Cortex of kidney (tissue), 1 donor: ENCODE measurements around the gene CALD1.

ENCODE experiments used
- DNase-seq: peaks from one replicate; lab custom pipeline; 2025; lab: John Stamatoyannopoulos, UW

The CALD1 gene

DNA sequence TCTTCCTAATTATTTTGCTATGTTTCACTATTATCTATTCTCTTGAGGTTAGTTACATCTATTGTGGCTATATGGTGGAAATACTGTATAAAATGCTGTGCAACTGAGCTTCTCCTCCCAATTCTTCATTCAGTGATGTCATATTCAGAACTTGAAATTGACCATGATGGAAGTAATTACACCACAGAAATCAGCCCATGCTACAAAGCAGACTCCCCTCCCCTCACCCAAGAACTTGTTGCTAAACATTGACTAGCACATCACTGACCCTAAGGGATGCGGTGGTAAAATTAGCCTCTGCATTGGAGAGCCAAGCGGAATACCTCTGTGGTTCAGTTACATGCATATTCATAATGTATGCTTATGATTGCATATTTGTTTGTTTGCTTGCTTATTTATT is 8.8 kb downstream of the CALD1 start:
- no peak for DNase-seq

GRCh38 chr7:134789967-134790685 is 10.7 kb downstream of the CALD1 start:
- no peak for DNase-seq

DNA sequence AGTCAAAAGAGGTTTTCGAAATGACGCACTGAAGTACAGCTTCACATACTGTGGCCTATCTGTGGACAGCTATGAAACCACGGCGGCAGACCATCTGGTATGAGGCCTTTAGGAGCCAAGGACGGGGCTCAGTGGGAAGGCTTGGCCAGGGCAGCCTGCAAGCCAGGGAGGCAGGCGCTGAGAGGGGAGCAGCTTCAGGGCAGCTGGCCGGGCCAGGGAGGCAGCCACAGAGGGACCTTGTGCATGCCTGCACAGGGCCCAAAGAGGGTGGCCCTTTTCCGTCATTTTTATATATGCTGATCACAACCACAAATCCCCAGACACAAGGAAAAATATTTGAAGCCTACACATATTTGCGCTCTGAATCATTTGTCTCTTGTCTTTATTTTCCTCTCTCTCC is 13.5 kb downstream of the CALD1 start:
- no peak for DNase-seq

- DNase-seq, result no peak
Observed at GRCh38 chr7:134795231-134795630, 15.8 kb downstream of the CALD1 start.

DNA sequence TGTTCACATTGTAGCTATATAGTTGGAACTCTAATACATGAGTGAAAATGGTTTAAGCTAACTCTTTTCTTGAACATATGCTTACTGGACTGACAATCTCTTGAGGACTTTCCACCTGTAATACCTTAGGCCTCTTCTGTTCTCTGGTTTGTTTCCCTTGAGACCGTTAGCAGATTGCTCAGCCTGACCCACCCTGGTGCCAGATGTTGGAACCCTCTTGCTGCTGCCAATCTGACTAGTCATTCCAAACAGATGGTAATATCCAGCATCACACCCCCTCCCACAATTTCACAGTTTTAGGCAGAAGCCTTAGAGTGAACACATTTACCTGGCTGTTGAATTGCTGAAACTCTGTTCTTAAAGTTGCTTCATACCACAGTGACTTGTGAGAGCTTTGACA is 18.7 kb downstream of the CALD1 start:
- DNase-seq, result no peak

DNA sequence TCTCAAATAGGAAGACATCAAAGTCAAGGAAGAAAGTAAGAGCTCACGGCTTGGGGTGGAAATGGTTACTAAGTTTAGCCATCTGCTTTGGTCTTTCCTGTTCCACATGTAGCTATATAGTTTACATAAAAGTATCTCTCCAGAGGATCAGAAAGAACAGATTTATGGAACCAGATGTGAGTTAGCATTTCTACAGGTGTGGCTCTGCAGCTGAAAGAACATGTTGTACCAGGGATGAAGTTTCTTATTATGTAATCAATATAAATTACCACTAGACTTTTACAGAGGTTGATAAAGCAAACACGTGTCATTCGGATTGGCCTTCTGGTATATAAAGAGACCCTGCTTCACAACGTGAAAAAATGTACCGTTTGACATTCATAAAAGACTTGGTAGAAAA is 19.9 kb downstream of the CALD1 start:
- DNase-seq, result no peak

- DNase-seq, result no peak
Observed at GRCh38 chr7:134802762-134803161, 23.3 kb downstream of the CALD1 start.

- no peak for DNase-seq
Observed at GRCh38 chr7:134804351-134804750, 24.9 kb downstream of the CALD1 start.

DNA sequence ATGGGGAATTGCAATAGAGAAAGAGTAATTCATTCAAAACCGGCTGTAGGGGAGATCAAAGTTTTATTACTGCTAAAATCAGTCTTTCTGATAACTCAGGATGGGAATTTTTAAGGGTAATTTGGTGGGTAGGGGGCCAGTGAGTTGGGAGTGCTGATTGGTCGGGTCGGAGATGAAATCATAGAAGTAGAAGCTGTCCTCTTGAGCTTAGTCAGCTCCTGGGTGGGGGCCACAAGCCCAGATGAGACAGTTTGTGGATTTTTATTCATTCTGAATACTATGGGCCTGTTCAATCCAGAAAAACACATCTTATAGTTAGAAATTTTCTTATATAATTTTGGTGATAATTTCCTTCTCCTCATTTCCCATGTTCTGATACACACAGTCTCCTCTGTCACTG is 25.4 kb downstream of the CALD1 start:
- DNase-seq, result no peak

- DNase-seq, result no peak
Observed at GRCh38 chr7:134806197-134806596, 26.8 kb downstream of the CALD1 start.

DNA sequence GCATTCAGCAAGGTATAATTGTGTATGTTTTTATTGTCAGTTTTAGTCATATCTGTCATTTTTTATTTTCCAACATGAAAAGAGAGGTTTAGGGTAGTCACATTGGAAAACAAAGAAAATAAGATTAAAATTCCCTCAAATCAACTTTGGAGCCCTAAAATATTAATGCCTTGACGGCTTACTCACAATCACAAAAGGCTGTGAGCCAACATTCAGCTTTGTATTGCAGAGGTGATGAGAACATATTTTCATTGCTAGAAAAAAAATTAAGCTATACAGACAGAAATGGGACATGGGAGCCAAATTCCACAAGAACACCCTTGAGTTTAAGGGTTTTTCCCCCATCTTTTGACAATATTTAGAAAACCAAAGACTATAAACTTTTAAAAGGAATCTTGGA is 30.2 kb downstream of the CALD1 start:
- DNase-seq, result no peak

DNA sequence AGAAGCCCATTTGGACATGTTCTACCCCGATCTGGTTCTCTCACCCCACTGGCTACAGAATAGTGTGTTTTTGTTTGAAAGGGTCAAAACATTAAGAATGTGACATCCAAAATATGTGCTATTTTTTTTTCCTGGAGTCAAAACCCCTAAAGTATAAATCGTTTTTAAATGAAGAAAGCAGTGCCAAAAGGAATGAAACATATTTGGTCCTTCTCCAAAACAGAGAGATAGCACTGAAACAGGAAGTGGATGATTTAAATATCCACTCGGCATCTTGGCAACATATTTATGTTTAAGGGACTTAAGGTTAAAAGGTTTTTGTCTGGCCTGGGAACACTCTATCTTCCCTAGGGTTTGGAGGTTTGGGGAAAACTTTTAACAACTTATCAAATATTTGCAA is 32.3 kb downstream of the CALD1 start:
- DNase-seq, result no peak

GRCh38 chr7:134813663-134814396 is 34.4 kb downstream of the CALD1 start:
- DNase-seq, result no peak

GRCh38 chr7:134814730-134815364 is 35.4 kb downstream of the CALD1 start:
- no peak for DNase-seq

GRCh38 chr7:134818613-134819345 is 39.3 kb downstream of the CALD1 start:
- no peak for DNase-seq

- no peak for DNase-seq
Observed at GRCh38 chr7:134819401-134819800, 40.0 kb downstream of the CALD1 start.

DNA sequence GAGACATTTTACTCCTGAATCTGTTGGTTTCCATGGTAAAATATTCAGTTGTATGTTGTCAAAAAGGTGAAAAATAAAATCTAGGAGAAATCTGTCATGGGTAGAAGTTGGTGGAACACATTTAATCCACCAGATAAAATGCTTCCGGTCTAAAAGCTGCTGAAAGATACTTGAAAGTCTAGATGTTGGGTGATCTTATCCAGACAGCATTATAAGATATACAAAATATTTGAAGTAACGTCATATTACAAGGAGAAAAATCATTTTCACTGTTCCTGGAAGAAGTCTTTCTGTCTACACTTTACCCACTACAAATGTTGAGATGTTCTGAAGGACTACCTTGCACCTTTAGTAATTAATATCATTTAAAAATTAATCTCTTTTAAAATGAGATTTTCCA is 40.9 kb downstream of the CALD1 start:
- no peak for DNase-seq

DNA sequence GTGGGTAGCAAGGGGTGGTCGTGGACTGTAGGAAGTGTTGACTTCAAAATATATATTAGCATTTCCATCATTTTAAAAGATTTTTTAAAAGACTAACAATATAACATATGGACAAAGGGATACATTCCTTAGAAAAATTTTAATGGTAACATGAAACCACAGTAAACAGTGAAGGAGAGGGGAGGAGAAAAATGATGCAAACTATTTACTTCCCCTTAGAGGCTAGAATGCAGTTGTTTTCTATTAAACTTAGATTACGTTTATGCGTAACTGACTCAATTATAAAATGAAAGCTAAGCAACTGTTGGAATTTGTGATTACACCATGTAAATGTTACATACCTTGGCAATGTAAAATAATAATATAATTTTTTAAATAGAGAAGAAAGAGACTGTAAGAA is 41.3 kb downstream of the CALD1 start:
- no peak for DNase-seq

GRCh38 chr7:134823400-134823799 is 44.0 kb downstream of the CALD1 start:
- DNase-seq, result no peak

- DNase-seq, result no peak
Observed at GRCh38 chr7:134825666-134826065, 46.2 kb downstream of the CALD1 start.

DNA sequence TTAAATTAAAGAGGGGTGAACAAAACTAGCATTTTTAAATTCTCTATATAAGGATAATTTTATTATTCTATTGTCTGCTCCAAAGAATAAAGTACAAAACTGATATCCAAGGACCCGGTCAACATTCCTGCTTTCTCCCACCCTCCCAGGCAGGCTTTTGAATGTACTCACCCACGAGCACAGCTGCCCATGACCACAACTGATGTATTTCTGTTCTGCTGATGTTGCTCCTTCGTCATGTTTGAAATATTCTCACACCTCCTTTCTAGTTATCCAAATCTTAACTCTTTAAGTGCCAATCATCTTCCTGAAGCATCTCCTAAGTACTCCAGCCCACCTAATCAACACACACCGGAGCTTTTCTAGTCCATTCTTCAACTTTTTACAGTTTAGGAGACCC is 46.7 kb downstream of the CALD1 start:
- no peak for DNase-seq

- DNase-seq, result no peak
Observed at GRCh38 chr7:134827436-134827835, 48.0 kb downstream of the CALD1 start.

DNA sequence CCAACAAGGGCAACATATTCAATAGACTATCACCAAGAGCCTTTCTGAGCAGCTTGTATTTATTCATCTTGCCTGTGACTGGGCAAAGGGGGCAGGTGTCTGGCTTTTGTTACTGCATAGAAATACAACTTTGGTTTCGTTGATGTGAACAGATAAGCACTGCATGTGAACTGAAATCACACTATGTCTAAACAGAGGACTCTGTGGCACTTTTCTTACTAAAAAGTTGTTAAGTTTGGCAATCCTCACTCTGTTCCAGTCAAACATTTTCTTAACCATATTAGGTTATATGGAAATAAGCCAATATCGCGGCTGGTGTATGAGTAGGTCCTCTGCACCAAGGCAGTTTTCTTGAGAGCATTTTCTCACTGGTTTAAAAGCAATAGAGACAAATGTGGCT is 48.5 kb downstream of the CALD1 start:
- DNase-seq, result no peak
